ENCODE results near the gene KYAT1.
"Not testable (repeated sequence)": the region's sequence is repeated elsewhere in the genome, so short reads cannot be mapped to it uniquely, and the experiment has no call there.

KYAT1 gene

DNA sequence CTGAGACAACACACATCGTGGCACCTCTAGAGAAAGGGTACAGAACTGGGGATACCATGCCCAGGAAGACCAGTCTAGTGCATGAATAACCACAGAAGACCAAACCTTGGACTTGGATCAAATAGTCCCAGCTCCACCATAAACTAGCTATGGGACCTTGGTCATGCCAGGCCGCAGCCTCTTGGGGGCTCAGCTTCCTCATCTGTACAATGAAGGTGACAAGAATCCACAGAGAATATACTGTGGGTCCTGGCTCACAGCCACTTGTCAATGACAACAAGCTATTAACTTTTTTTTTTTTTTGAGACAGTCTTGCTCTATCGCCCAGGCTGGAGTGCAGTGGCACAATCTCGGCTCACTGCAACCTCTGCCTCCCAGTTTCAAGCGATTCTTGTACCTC lies 3.9 kb downstream of the KYAT1 start:
- H3K4me3 ChIP-seq (replicated peaks; ENCODE audit: low read depth, low read length) = no peak overlapping the region
- H3K27me3 ChIP-seq (replicated peaks; ENCODE audit: control insufficient read depth, insufficient read depth, low read length) = no peaks in the 10 kb centered on the region
- TF ChIP-seq, protein P1, sequence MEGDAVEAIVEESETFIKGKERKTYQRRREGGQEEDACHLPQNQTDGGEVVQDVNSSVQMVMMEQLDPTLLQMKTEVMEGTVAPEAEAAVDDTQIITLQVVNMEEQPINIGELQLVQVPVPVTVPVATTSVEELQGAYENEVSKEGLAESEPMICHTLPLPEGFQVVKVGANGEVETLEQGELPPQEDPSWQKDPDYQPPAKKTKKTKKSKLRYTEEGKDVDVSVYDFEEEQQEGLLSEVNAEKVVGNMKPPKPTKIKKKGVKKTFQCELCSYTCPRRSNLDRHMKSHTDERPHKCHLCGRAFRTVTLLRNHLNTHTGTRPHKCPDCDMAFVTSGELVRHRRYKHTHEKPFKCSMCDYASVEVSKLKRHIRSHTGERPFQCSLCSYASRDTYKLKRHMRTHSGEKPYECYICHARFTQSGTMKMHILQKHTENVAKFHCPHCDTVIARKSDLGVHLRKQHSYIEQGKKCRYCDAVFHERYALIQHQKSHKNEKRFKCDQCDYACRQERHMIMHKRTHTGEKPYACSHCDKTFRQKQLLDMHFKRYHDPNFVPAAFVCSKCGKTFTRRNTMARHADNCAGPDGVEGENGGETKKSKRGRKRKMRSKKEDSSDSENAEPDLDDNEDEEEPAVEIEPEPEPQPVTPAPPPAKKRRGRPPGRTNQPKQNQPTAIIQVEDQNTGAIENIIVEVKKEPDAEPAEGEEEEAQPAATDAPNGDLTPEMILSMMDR (IDR thresholded peaks at IDR 0.05; ENCODE audit: insufficient read depth, low read length, poor library complexity, severe bottlenecking) = no peak
- no peak for DNase-seq (ENCODE audit: extremely low read depth, insufficient read length)
- no peaks in the 10 kb centered on the region for H3K36me3 ChIP-seq (ENCODE audit: control insufficient read depth, insufficient read depth, low read length)

DNA sequence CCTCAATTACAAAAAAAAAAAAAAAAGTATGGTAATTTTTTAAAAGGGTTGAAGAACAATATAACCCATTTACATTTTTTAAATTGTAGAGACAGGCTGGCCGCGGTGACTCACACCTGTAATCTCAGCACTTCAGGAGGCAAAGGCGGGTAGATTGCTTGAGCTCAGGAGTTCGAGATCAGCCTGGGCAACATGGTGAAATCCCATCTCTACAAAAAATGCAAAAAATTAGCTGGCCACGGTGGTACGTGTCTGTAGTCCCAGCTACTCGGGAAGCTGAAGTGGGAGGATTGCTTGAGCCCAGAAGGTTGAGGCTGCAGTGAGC lies 10.8 kb downstream of the KYAT1 start:
- H3K4me3 ChIP-seq (replicated peaks; ENCODE audit: low read depth, low read length); DNase-seq (ENCODE audit: extremely low read depth, insufficient read length); H3K27me3 ChIP-seq (replicated peaks; ENCODE audit: control insufficient read depth, insufficient read depth, low read length); H3K36me3 ChIP-seq (ENCODE audit: control insufficient read depth, insufficient read depth, low read length): not testable (repeated sequence)

DNA sequence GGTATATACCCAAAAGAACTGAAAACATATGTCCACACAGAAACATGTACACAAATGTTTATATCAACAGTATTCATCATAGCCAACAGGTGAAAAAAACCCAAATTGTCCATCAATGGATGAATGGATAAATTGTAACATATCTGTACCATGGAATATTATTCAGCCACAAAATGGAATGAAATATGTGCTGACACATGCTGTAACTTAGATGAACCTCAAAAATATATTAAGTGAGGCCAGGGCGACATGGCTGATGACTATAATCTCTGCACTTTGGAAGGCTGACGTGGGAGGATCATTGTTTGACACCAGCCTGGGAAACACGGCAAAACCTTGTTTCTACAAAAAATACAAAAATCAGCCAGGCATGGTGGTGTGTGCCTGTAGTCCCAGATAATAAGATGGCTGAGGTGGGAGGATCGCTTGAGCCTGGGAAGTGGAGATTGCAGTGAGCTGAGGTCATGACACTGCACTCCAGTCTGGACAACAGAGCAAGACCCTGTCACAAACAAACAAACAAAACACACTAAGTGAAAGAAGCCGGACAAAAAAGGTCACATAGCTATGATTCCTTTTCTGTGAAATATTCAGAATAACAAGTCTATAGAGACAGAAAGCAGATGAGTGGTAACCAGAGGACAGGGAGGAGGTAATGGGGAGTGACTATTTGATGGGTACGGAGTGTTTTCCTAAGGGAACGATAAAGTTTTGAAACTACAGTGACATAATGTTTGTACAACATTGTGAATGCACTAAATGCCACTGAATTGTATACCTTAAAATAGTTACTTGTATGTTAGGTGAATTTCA lies 11.4 kb downstream of the KYAT1 start:
- TF ChIP-seq, protein P1 (IDR thresholded peaks at IDR 0.05; ENCODE audit: insufficient read depth, low read length, poor library complexity, severe bottlenecking) = no peak
- no peaks in the 10 kb centered on the region for H3K27me3 ChIP-seq (replicated peaks; ENCODE audit: control insufficient read depth, insufficient read depth, low read length)
- no peak for DNase-seq (ENCODE audit: extremely low read depth, insufficient read length)

DNA sequence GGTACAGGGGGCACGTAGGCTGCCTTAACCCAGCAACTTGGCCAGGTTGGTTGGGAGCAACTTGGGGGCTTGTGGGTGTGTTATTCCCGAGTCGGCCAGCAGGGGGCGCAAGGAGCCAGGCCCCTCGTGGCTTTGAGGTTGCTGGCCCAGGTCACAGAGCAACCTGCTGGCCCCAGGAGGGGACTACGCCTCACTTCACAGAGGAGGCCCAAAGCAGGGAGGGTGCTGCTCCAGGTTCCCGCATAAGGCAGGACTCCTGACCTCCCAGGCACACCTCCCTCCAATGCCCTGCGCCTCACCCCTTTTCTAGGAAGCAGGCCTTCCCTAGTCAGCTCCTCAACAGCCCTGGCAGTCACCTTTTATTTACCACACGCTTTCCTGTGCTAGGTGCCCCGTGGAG lies 18.1 kb downstream of the KYAT1 start:
- H3K27me3 ChIP-seq (replicated peaks; ENCODE audit: control insufficient read depth, insufficient read depth, low read length) = no peaks in the 10 kb centered on the region
- no peak overlapping the region for H3K4me3 ChIP-seq (replicated peaks; ENCODE audit: low read depth, low read length)
- DNase-seq (ENCODE audit: extremely low read depth, insufficient read length) = peak; percentile 79
- no peaks in the 10 kb centered on the region for H3K36me3 ChIP-seq (ENCODE audit: control insufficient read depth, insufficient read depth, low read length)
- TF ChIP-seq, protein P1 (IDR thresholded peaks at IDR 0.05; ENCODE audit: insufficient read depth, low read length, poor library complexity, severe bottlenecking) = peak; percentile 97

More for the DNA sequence above, 11.4 kb downstream of the KYAT1 start:
- Histone ChIP-seq H3K4me3 (replicated peaks; ENCODE audit: low read depth, low read length) (no peak overlapping the region), H3K36me3 (ENCODE audit: control insufficient read depth, insufficient read depth, low read length) (no peaks in the 10 kb centered on the region)

DNA sequence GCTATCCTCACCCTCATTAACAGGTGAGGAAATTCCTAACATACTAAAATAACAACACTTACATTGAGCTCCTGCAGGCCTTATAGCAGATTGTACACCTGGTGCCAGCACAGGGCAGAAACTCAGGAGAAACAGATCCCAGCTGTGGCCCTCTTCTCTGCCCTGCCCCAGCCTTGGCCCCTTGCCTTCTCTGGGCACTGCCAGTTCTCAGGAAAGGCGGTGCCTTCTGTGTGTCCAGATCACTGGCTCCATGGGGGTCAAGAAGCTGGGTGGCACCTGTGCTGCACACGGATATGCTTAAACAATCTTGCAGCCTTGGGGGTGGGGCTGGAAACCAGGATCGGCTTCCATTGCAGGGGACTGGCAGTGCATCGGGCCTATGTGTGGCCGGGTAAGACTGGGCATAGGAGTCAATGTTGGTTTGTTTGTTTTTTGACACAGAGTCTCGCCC lies 19.3 kb downstream of the KYAT1 start:
- DNase-seq (ENCODE audit: extremely low read depth, insufficient read length) = no peak
- no peaks in the 10 kb centered on the region for H3K36me3 ChIP-seq (ENCODE audit: control insufficient read depth, insufficient read depth, low read length)
- no peak overlapping the region for H3K4me3 ChIP-seq (replicated peaks; ENCODE audit: low read depth, low read length)
- TF ChIP-seq, protein P1 (IDR thresholded peaks at IDR 0.05; ENCODE audit: insufficient read depth, low read length, poor library complexity, severe bottlenecking) = no peak
- H3K27me3 ChIP-seq (replicated peaks; ENCODE audit: control insufficient read depth, insufficient read depth, low read length) = no peaks in the 10 kb centered on the region

DNA sequence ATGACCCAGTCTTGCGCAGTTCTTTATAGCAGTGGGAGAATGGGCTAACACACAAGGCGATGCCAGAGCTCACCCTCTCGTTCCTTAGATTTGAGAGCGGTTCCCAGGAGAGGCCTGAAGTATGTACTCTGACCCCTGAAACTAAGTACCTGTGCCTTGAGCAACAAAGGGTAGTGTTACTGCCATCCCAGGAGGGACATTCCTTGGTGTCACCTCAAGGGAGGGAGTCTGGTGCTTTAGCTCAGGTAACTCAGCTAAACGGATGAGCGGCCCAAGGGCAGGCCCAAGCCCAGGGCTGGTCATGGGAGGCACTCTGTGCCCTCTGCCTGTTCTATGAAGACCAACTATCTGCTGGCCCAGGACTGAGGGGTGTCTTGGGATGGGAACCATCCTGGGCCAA lies 20.2 kb downstream of the KYAT1 start:
- H3K4me3 ChIP-seq (replicated peaks; ENCODE audit: low read depth, low read length) = no peak overlapping the region
- no peaks in the 10 kb centered on the region for H3K36me3 ChIP-seq (ENCODE audit: control insufficient read depth, insufficient read depth, low read length)
- no peak for DNase-seq (ENCODE audit: extremely low read depth, insufficient read length)
- TF ChIP-seq, protein P1 (IDR thresholded peaks at IDR 0.05; ENCODE audit: insufficient read depth, low read length, poor library complexity, severe bottlenecking) = no peak
- no peaks in the 10 kb centered on the region for H3K27me3 ChIP-seq (replicated peaks; ENCODE audit: control insufficient read depth, insufficient read depth, low read length)
